ENCODE measurements around the gene MAPT. TPM values are rescaled to one million over a fixed set of nuclear protein-coding genes. Genes with fewer than 3 reads are reported as not detected.

MAPT gene
- total RNA-seq, 1 donor from 2014 or later, result 0.18 TPM

- ChIA-PET CTCF (no interaction called here), POLR2A (no interaction called here)
- no peak overlapping the region for H3K27ac Mint-ChIP-seq
- TF ChIP-seq CTCF (IDR thresholded peaks at IDR 0.05), result no peak
- peaks cover 17% of the 10 kb centered on the region for H3K27me3 Mint-ChIP-seq
- no peaks in the 10 kb centered on the region for H3K36me3 Mint-ChIP-seq (ENCODE audit: low read depth)
- H3K4me1 Mint-ChIP-seq, result no peaks in the 10 kb centered on the region
- H3K4me3 Mint-ChIP-seq, result no peak overlapping the region
- DNase-seq (no peak), ATAC-seq (ENCODE audit: low read depth) (no peak)
- intact Hi-C loops (cut with micrococcal nuclease), result no loop called here
- peaks cover 7% of the 10 kb centered on the region for H3K9me3 Mint-ChIP-seq
Observed at GRCh38 chr17:45927247-45927646, 32.9 kb downstream of the MAPT start.

- POLR2A ChIA-PET, result no interaction called here
- no peaks in the 10 kb centered on the region for H3K4me1 Mint-ChIP-seq
- no peak overlapping the region for H3K4me3 Mint-ChIP-seq
- intact Hi-C loops (cut with micrococcal nuclease), result no loop called here
- H3K27ac Mint-ChIP-seq, result no peak overlapping the region
- DNase-seq (no peak), ATAC-seq (ENCODE audit: low read depth) (no peak)
- no peaks in the 10 kb centered on the region for H3K36me3 Mint-ChIP-seq (ENCODE audit: low read depth)
- H3K27me3 Mint-ChIP-seq, result peaks cover 15% of the 10 kb centered on the region
- CTCF ChIA-PET, result no interaction called here
- no peak for TF ChIP-seq CTCF (IDR thresholded peaks at IDR 0.05)
- peaks cover 7% of the 10 kb centered on the region for H3K9me3 Mint-ChIP-seq
Observed at GRCh38 chr17:45929344-45929743, 35.0 kb downstream of the MAPT start.

DNA sequence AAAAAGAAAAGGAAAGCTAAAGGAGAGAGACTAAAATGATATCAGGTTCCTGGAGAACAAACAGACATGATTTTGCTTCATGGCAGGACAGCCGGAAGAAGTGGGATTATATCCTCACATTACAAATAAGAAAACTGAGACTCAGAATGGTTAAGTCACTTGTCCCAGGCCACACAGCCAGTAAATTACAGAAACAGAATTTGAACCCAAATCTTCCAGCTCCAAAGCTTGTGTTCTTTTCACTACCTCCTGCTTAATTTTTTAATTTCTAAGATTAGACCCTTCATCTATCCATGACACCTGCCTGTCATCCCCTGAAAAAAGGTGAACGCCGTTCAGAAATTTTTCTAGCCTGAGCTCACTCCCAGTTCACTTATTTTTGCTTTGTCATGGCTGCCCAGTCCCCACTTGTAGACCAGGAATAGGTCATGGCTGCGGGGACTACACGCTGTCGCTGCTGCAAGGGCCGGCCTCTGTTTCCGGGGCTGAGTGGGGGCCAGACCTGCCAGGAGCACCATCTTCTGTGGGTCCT lies 36.1 kb downstream of the MAPT start:
- intact Hi-C loops (cut with micrococcal nuclease), result no loop called here
- Mint-ChIP-seq H3K4me1 (no peaks in the 10 kb centered on the region), H3K27ac (no peak overlapping the region), H3K4me3 (no peak overlapping the region), H3K27me3 (peaks cover 14% of the 10 kb centered on the region), H3K36me3 (ENCODE audit: low read depth) (no peaks in the 10 kb centered on the region), H3K9me3 (peaks cover 7% of the 10 kb centered on the region)
- no peak for ATAC-seq (ENCODE audit: low read depth)
- TF ChIP-seq CTCF (IDR thresholded peaks at IDR 0.05), result no peak
- CTCF ChIA-PET, result no interaction called here
- DNase-seq, result no peak
- POLR2A ChIA-PET, result no interaction called here

DNA sequence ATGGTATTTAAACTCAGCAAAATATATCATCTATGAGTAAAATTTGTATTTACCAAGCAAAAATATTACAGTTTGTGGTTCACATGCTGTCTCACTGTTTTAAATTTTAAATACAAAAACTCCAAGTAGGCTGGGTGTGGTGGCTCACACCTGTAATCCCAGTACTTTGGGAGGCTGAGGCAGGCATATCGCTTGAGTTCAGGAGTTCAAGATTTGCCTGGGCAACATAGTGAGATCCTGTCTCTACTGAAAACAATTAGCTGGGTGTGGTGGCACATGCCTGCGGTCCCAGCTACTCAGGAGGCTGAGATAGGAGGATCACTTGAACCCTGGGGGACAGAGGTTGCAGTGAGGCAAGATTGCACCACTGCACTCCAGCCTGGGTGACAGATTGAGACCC lies 37.3 kb downstream of the MAPT start:
- Mint-ChIP-seq H3K27me3 (peaks cover 22% of the 10 kb centered on the region), H3K4me1 (no peaks in the 10 kb centered on the region), H3K9me3 (peaks cover 7% of the 10 kb centered on the region), H3K36me3 (ENCODE audit: low read depth) (no peaks in the 10 kb centered on the region), H3K27ac (no peak overlapping the region), H3K4me3 (no peak overlapping the region)
- ChIA-PET POLR2A (no interaction called here), CTCF (no interaction called here)
- intact Hi-C loops (cut with micrococcal nuclease), result no loop called here
- ATAC-seq (ENCODE audit: low read depth), result no peak
- TF ChIP-seq CTCF (IDR thresholded peaks at IDR 0.05), result no peak
- no peak for DNase-seq

- H3K27ac Mint-ChIP-seq, result no peak overlapping the region
- H3K9me3 Mint-ChIP-seq, result no peaks in the 10 kb centered on the region
- DNase-seq, result no peak
- POLR2A ChIA-PET, result no interaction called here
- H3K4me3 Mint-ChIP-seq, result no peak overlapping the region
- no peaks in the 10 kb centered on the region for H3K36me3 Mint-ChIP-seq (ENCODE audit: low read depth)
- TF ChIP-seq CTCF (IDR thresholded peaks at IDR 0.05), result no peak
- peaks cover 14% of the 10 kb centered on the region for H3K27me3 Mint-ChIP-seq
- no peaks in the 10 kb centered on the region for H3K4me1 Mint-ChIP-seq
- intact Hi-C loops (cut with micrococcal nuclease), result no loop called here
- no peak for ATAC-seq (ENCODE audit: low read depth)
- CTCF ChIA-PET, result interaction anchor here (1.0 kb wide), 1 partner anchor 15 kb away, joined by 3 read pairs; no protein-coding TSS in a partner anchor
Observed at GRCh38 chr17:45934044-45934979, 40.0 kb downstream of the MAPT start.

All from activated B cell treated with CpG ODN at 0.5 μM for 24 hours (primary cell).